T-helper 1 cell (primary cell): ENCODE measurements around the gene ECE2.
A peak's percentile ranks its signal among the peaks of the same experiment; 100 is the strongest.

Experiments used
- DNase-seq, 5 donors: peaks; one replicate each; pipeline ENCODE4 v3.0.0-alpha.2; 2012 to 2020

Gene ECE2

GRCh38 chr3:184314700-184315542 is 39.1 kb downstream of the ECE2 start:
- DNase-seq = peak; percentile 61 to 73 (median 65)

- no peak for DNase-seq
These were observed 39.7 kb downstream of the ECE2 start for GRCh38 chr3:184315543-184315867.

- DNase-seq = no peak
These were observed 40.2 kb downstream of the ECE2 start for GRCh38 chr3:184315871-184316661.

DNA sequence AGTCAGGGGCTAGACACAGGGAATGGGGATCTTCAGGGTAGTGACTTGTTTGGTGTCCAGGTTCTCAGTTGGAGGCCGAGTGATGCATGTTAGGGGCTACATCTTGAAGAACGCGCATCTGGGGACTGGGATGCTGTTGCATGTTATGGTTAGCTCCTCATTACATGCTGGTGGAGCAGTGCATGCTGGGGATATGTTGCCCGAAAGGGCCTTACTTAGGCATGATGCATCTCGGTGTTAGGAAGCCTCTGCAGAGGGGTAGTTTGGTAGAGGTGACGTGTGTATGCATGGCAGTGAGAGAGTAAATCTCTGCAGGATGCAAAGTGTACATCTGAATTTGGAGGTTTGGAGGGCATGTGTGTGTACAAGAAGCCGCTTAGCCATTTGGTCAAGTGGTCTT is 41.0 kb downstream of the ECE2 start:
- no peak for DNase-seq

- no peak for DNase-seq
These were observed 41.4 kb downstream of the ECE2 start for GRCh38 chr3:184317201-184317600.

- DNase-seq = no peak
These were observed 44.3 kb downstream of the ECE2 start for GRCh38 chr3:184320104-184320445.

DNA sequence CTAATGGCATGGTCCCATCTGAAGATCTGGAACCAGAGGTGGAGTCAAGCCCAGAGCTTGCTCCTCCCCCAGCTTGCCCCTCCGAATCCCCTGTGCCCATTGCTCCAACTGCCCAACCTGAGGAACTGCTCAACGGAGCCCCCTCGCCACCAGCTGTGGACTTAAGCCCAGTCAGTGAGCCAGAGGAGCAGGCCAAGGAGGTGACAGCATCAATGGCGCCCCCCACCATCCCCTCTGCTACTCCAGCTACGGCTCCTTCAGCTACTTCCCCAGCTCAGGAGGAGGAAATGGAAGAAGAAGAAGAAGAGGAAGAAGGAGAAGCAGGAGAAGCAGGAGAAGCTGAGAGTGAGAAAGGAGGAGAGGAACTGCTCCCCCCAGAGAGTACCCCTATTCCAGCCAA is 45.8 kb downstream of the ECE2 start:
- DNase-seq = no peak

DNA sequence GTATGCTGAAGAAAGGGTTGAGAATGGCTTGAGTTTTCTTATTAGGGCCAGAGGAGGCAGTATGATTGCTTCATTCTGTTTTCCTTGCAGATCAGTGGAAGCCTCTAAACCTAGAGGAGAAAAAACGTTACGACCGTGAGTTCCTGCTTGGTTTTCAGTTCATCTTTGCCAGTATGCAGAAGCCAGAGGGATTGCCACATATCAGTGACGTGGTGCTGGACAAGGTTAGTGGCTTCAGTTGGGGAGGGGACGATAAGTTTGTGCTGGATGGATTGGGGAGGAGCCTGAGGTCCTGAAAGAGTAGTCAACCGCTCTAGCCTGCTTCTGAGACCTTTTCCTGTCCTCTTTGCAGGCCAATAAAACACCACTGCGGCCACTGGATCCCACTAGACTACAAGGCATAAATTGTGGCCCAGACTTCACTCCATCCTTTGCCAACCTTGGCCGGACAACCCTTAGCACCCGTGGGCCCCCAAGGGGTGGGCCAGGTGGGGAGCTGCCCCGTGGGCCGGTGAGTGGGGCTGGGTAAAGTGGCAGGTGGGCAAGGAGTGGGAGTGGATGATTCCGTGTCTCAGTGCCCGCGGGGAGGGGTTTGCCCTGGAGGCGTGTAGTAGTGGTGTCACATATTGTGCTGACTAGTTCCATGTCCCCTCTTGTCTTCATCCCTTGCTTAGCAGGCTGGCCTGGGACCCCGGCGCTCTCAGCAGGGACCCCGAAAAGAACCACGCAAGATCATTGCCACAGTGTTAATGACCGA is 47.1 kb downstream of the ECE2 start:
- DNase-seq = no peak

GRCh38 chr3:184323696-184324095 is 47.9 kb downstream of the ECE2 start:
- no peak for DNase-seq

GRCh38 chr3:184325269-184325668 is 49.4 kb downstream of the ECE2 start:
- DNase-seq = no peak

DNA sequence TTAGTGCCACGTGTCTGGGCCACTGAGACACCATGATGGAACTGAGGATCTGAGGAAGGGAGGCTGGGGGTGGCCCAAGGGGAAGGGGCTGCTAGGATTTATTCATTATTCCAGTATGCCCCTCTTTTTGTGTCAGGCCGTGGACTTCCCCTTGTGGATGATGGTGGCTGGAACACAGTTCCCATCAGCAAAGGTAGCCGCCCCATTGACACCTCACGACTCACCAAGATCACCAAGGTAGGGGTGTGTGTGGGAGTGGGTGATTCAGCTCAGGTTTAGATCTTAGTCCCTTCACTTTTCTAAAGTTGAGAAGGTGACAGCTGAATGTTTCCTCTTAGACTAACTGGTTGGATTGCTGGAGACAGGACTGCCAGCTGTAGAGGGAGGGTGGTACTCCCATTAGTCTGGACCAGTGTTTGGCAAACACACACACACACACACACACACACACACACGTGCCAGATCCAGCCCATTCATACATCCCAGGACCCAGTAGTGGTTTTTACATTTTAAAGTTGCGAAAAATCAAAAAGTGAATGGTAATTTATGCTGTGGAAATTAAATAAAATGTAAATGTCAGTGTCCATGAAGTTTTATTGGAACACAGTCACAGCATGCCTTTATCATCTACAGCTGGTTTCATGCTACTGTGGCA is 50.0 kb downstream of the ECE2 start:
- DNase-seq = no peak

DNA sequence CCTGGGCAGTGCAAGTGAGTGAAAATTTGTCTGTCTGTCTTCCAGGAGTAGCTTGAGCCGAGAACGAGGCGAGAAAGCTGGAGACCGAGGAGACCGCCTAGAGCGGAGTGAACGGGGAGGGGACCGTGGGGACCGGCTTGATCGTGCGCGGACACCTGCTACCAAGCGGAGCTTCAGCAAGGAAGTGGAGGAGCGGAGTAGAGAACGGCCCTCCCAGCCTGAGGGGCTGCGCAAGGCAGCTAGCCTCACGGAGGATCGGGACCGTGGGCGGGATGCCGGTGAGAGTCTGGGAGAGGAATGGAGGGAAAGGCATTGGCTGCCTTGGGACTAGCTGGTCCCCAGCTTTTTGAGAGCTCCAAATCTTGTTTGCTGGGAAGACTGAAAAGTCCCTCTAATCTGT is 51.3 kb downstream of the ECE2 start:
- no peak for DNase-seq

DNA sequence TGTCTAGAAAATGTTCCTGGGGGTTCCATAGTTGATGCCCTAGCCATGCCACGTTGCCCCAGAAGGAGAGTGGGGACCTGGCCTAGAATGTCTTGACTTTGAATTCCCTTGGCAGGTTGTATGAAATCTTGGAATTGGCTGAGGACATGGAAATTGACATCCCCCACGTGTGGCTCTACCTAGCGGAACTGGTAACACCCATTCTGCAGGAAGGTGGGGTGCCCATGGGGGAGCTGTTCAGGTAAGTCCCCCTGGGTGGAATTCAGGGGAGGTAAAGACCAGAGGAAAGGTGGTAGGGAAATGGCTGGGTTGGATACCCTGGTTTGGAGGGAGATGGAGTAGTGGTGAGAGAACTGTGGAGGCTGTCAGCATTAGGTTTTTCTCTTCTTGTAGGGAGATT is 52.7 kb downstream of the ECE2 start:
- DNase-seq = no peak

GRCh38 chr3:184332370-184333090 is 56.7 kb downstream of the ECE2 start:
- no peak for DNase-seq

DNA sequence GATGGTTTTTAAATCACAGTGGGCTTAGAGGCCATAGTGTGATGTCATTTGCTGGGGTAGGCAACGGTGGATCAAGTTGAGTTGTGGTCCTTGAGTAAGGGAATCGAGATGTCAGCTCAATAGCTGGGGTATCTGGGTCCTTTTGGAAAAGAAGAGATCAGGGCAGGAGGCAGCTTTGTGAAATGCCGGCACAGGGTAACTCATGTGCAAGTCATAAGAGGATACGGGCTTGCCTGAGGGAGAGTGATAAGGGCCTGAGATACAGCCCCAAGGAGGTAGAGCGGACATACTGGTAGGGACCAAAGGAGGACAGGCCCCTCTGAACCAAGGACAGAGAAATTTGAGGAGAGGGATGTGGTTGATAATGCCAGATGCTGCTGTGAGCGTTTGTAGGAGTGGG is 57.4 kb downstream of the ECE2 start:
- no peak for DNase-seq

DNA sequence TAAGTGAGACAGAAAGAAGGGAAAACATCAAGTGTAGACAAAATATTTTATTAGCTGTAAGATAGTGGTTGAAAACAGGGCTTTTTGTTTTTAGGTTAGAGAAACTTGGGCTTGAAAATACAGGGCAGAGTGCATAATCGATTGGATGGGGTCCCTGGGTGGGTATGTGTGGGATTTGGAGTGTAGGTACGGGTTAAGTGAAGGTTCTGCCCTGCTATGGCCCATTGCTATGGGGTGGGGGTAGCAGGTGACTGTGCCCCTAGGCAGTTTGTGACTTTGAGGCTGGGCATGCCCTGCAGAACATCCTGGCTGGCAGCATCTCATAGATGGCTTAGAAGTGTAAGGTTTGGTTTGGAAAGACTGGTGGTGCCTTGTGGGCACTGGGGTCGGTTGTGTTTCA is 57.9 kb downstream of the ECE2 start:
- DNase-seq = no peak

DNA sequence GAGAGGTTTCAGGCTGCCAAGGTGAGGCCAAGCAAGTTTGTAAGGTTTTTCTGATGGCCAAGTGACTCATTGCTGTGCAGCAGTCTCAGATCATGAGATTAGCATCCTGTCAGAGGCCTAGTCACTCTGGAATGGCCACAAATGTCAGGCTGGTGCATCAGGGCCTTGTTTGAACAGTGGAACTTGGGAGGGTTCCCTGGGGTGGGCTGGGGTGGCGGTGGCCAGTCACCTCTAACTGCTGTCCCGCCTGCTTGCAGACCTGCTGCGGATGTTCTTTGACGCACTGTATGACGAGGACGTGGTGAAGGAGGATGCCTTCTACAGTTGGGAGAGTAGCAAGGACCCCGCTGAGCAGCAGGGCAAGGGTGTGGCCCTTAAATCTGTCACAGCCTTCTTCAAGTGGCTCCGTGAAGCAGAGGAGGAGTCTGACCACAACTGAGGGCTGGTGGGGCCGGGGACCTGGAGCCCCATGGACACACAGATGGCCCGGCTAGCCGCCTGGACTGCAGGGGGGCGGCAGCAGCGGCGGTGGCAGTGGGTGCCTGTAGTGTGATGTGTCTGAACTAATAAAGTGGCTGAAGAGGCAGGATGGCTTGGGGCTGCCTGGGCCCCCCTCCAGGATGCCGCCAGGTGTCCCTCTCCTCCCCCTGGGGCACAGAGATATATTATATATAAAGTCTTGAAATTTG is 58.8 kb downstream of the ECE2 start:
- peak in 3 of 5 donors; percentile 11 to 39 (median 26) for DNase-seq

DNA sequence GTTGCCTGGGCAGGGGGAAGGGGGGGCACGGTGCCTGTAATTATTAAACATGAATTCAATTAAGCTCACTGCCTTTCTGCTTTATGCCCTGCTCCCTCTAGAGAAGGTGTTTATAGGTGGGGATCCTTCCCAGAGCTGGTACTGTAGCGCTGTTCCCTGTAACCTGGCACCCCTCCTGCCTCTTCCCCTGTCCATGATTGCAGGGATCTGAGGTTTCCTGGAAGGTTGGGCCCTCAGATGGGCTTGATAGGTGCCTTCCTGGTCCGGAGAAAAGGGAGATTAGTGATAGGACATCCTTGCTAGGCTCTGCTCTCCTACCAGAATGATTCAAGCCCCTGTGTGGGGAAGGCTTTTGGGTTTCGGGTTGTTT is 59.5 kb downstream of the ECE2 start:
- DNase-seq = no peak

DNA sequence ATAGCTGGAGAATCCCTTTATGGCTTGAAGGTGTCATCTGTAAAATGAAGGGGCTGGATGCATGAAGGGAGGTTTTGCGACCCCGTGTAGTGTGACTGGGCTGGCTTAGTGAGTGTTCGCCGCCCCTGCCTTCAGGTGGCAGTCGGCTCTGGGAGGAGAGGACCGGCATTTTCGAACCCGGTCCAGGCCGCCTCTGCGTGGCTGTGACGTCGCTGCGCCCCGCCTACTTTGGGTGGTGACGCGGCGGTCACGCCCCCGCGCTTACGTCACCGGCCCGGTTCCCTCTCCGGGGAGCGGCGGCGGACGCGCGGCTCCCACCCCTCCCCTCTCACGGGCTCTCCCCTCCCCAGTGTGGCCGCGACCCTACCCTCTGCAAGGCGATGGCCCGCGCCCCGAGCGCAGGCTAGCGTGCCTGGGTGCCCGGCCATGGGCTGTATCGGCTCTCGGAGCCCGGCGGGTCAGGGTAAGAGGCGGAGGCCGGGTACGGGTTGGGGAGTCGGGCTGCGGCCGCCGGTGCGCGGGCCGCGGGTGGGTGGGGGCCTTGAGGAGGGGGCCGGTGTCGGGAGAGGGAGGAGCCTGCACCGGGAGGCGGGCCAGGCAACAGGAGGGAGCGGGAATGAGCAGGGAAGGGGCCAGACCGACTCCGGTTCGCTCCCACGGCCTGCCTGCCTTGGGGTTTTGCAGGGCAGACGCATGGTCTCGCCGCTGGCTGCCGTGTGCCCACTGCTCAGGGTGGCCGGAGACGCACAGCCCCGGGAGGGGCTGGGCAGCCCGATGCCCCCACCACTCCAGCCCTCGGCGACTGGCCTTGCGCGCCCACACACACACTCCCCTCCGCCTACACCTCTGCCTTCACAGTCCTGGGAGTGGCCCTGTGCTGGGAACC is 60.1 kb downstream of the ECE2 start:
- peak; percentile 68 to 85 (median 80) for DNase-seq

- no peak for DNase-seq
These were observed 61.0 kb downstream of the ECE2 start for GRCh38 chr3:184336547-184337398.
